PFSK-1 (cell line): ENCODE measurements around the gene LRGUK.

Experiments used
- TAF1 ChIP-seq: IDR thresholded peaks from 2 replicates; pipeline ENCODE4 v1.6.1; 2012; ENCODE audit warnings: low read length, control low read depth, borderline replicate concordance; ENCODE audit not compliant: insufficient read depth
- TF ChIP-seq, protein P1 (sequence below), 2 experiments: IDR thresholded peaks; 2 replicates each; pipeline versions ENCODE4 v1.6.1 to v1.8.0; 2011 to 2012; ENCODE audit warnings: low read depth in 2 of 2, low read length in 2 of 2, control low read depth in 1 of 2, inconsistent platforms in 1 of 2, mild to moderate bottlenecking in 1 of 2, moderate library complexity in 1 of 2; ENCODE audit not compliant: insufficient read depth in 1 of 2

DNA sequence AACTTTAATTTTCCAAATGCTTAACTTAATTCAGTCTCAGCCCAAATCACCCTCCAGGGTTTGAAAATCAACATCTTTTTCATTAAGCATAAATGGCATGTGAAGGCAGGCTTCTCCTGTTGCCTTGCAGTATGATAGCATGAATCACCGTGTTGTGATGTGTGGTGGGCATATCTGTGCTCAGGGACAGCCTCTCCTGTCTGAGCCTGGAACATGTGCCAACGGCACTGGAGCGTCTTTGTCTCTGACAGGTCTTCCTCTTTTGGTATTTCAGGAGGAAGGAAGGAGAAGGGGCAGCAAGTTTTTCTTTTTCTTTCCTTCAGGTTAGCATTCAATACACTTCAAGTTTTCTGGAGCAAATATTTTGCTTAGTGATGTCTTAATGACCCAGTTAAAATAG, 57.6 kb downstream of the LRGUK start:
- TF ChIP-seq, protein P1, sequence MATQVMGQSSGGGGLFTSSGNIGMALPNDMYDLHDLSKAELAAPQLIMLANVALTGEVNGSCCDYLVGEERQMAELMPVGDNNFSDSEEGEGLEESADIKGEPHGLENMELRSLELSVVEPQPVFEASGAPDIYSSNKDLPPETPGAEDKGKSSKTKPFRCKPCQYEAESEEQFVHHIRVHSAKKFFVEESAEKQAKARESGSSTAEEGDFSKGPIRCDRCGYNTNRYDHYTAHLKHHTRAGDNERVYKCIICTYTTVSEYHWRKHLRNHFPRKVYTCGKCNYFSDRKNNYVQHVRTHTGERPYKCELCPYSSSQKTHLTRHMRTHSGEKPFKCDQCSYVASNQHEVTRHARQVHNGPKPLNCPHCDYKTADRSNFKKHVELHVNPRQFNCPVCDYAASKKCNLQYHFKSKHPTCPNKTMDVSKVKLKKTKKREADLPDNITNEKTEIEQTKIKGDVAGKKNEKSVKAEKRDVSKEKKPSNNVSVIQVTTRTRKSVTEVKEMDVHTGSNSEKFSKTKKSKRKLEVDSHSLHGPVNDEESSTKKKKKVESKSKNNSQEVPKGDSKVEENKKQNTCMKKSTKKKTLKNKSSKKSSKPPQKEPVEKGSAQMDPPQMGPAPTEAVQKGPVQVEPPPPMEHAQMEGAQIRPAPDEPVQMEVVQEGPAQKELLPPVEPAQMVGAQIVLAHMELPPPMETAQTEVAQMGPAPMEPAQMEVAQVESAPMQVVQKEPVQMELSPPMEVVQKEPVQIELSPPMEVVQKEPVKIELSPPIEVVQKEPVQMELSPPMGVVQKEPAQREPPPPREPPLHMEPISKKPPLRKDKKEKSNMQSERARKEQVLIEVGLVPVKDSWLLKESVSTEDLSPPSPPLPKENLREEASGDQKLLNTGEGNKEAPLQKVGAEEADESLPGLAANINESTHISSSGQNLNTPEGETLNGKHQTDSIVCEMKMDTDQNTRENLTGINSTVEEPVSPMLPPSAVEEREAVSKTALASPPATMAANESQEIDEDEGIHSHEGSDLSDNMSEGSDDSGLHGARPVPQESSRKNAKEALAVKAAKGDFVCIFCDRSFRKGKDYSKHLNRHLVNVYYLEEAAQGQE (IDR thresholded peaks at IDR 0.05; ENCODE audit: insufficient read depth in 1 of 2, low read depth in 2 of 2, low read length in 2 of 2) = no peak
- no peak for TF ChIP-seq TAF1
